Sigmoid colon (tissue), 7 donors: ENCODE measurements around the gene SLC39A11. TPM values are rescaled to one million over a fixed set of nuclear protein-coding genes. Genes with fewer than 3 reads are reported as not detected.
A peak's percentile ranks its signal among the peaks of the same experiment; 100 is the strongest.

Experiments
- DNase-seq: peaks from one replicate; pipeline ENCODE4 v3.0.0-alpha.2; 2019
- H3K27ac ChIP-seq, 4 donors: fragments of 200-600 bp; sonication (generic); one replicate each; pipeline ENCODE4 v1.5.1; 2016 to 2019; ENCODE audit warnings: mild to moderate bottlenecking in 1 of 4
- H3K27me3 ChIP-seq, 3 donors: fragments of 200-600 bp; sonication (generic); one replicate each; pipeline ENCODE4 v1.5.1; 2019; ENCODE audit warnings: mild to moderate bottlenecking in 1 of 3
- H3K36me3 ChIP-seq, 4 donors: fragments of 200-600 bp; sonication (generic); one replicate each; pipeline ENCODE4 v1.5.1; 2016 to 2019
- H3K4me1 ChIP-seq, 4 donors: fragments of 200-600 bp; sonication (generic); one replicate each; pipeline ENCODE4 v1.5.1; 2017 to 2019
- H3K4me3 ChIP-seq, 4 donors: fragments of 200-600 bp; sonication (generic); one replicate each; pipeline ENCODE4 v1.5.1; 2017 to 2019; ENCODE audit warnings: mild to moderate bottlenecking in 2 of 4, moderate library complexity in 1 of 4
- H3K9me3 ChIP-seq, 4 donors: fragments of 200-600 bp in 3 of 4; sonication (generic) in 3 of 4; one replicate each; pipeline versions ENCODE4 v1.5.1 to v1.6.1; 2013 to 2019
- EP300 ChIP-seq, 4 donors: sonication (generic); formaldehyde crosslinking; IDR thresholded peaks; one replicate each; pipeline ENCODE4 v1.6.1; 2017; ENCODE audit warnings: antibody characterized with exemption in 4 of 4
- POLR2A ChIP-seq, 2 donors: fragments of 450-650 bp; IDR thresholded peaks; one replicate each; pipeline ENCODE4 v1.6.1; 2016; ENCODE audit warnings: antibody characterized with exemption in 2 of 2, mild to moderate bottlenecking in 2 of 2, moderate library complexity in 2 of 2
- POLR2AphosphoS5 ChIP-seq, 4 donors: sonication (generic); formaldehyde crosslinking; IDR thresholded peaks; one replicate each; pipeline ENCODE4 v1.6.1; 2017; ENCODE audit warnings: antibody characterized with exemption in 4 of 4
- WGBS, 2 donors: extraction: QIAGEN DNeasy Blood & Tissue Kit; methylation state at CpG; one replicate each; pipeline ENCODE4 v1.1.7; 2013; 5-methylcytosine and 5-hydroxymethylcytosine counted together
- intact Hi-C: fragments of 100-400 bp; cut with DNase I; formaldehyde crosslinking; loops from one replicate; pipeline ENCODE4 v1.15.1; 2023
- polyA plus RNA-seq, 3 donors: library from polyadenylated mRNA; stranded (reverse); fragments of 200-250 nt; gene quantifications; one replicate each; pipeline ENCODE4 v1.2.3, GENCODE V29; 2013
- total RNA-seq, 4 donors: library from RNA; depleted of rRNA; stranded (reverse); fragments of >200 nt; gene quantifications; one replicate each; pipeline ENCODE4 v1.1.0, GENCODE V29; 2016
- TF ChIP-seq, protein P1 (sequence below), 4 experiments: fragments of 450-650 bp in 3 of 4; fragments of 200-600 bp in 1 of 4; IDR thresholded peaks; one replicate each; pipeline ENCODE4 v1.5.1; 2016 to 2019; ENCODE audit warnings: antibody characterized with exemption in 4 of 4, mild to moderate bottlenecking in 3 of 4, moderate library complexity in 2 of 4
- donor health status: healthy with polysubstance abuse.
- donor health status: Bipolar disorder and iron deficiency.
- donor health status: healthy.

SLC39A11 gene
- total and polyA plus RNA-seq, 7 donors, result 7.6 to 16.4 (median 8.4) TPM

DNA sequence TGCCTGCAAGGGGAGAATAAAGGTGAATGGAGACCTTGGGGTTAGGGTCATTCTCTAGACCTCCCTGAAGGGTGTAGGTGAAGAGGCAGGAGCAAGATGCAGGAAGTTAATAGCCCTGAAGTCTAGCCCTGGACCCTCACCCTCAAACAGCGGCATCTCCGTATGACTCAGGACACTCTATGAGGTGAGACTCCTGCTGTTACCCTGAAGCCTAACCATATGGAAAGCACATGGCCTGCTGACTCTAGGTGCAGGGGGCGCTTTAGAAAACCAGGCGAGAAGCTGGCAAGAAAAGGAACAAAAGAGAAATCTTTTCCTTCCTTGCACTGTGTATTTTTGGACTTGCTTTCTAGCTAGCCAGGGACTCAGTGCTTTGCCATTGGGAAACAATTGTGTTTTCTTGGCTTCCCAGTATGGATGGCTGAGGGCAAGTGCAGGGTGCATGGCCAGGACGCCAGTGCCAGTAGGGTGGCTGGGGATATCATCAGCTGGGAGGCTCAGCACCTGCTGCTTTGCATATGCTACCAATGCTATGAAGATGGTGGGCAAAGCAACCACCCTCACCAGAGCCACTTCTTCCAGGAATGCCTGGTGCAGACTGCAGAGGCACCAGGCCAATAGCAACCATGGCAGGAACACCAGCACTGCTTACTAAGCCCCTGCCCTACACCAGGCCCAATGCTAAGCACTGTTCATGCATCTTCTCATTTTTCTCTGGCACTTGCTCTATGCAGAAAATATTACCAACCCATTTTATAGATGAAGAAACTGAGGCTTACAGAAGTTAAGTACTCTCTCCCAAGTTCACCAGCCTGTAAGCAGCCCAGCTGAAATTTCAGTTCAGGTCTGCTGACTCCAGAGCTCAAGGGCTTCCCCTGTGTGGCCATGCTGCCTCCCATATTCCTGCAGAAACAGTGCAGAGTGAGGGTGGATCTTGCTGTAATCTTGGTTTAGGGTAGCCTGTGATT lies 425.1 kb downstream of the SLC39A11 start:
- intact Hi-C loops, result no loop called here
- Histone ChIP-seq H3K9me3 (no peaks in the 10 kb centered on the region), H3K27me3 (no peaks in the 10 kb centered on the region), H3K4me3 (no peak overlapping the region), H3K36me3 (no peaks in the 10 kb centered on the region), H3K4me1 (no peaks in the 10 kb centered on the region), H3K27ac (no peak overlapping the region)
- 94 to 97% methylated on average over 5 of the region's 5 CpGs for WGBS, 2 donors
- DNase-seq, result peak; percentile 7
- TF ChIP-seq, protein P1, sequence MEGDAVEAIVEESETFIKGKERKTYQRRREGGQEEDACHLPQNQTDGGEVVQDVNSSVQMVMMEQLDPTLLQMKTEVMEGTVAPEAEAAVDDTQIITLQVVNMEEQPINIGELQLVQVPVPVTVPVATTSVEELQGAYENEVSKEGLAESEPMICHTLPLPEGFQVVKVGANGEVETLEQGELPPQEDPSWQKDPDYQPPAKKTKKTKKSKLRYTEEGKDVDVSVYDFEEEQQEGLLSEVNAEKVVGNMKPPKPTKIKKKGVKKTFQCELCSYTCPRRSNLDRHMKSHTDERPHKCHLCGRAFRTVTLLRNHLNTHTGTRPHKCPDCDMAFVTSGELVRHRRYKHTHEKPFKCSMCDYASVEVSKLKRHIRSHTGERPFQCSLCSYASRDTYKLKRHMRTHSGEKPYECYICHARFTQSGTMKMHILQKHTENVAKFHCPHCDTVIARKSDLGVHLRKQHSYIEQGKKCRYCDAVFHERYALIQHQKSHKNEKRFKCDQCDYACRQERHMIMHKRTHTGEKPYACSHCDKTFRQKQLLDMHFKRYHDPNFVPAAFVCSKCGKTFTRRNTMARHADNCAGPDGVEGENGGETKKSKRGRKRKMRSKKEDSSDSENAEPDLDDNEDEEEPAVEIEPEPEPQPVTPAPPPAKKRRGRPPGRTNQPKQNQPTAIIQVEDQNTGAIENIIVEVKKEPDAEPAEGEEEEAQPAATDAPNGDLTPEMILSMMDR (IDR thresholded peaks at IDR 0.05), result no peak
- no peak for TF ChIP-seq POLR2AphosphoS5 (IDR thresholded peaks at IDR 0.05)
- no peak for TF ChIP-seq POLR2A (IDR thresholded peaks at IDR 0.05)
- no peak for TF ChIP-seq EP300 (IDR thresholded peaks at IDR 0.05)

DNA sequence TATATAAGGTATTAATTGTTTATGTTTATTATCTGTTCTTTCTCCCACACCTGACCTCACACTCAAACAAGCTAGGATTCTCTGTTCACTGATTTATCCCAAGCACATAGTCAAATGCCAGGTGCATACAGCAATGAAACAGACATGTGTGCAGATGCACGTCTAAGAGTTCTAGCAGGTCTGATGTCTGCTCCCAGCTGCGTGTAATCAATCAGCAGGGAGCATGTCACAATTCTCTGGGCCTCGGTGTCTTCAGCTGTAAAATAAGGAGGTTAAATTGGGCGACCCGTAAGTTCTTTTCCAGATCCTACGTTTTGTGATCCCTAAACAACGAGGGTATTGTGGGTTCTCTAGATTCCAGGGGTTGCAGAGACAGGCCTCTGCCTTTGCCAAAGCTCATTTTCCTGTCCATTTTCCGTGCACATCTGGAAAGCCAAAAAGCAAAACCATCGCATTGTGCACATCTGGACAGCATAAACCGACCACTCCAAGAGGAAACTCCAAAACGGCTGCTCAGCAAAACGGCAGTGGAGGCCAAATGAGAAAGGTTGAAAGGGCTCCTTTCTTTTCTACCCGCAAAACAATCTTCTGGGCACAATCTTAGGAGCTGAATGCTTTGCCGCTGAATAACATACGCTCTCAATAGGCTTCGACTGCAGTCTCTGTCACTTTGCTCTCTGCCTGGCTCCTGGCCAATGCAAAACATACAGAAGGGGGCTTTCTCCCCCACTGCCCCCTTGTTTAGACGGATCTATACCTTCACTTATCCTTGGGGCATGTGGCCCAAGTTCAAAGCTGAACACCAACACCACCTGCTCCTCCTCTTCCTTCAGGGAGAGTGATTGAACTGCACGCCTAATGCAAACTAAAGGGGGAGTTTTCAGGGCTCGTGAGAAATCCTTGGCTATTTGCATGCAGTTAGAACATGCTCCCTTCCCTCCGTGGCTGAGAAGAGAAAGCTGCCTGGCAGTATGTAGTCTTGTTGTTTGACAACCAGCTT lies 426.3 kb downstream of the SLC39A11 start:
- intact Hi-C loops, result no loop called here
- WGBS, 2 donors, result 74 to 77% methylated on average over 20 of the region's 20 CpGs
- Histone ChIP-seq H3K27ac (no peak overlapping the region), H3K36me3 (no peaks in the 10 kb centered on the region), H3K4me3 (no peak overlapping the region), H3K27me3 (no peaks in the 10 kb centered on the region), H3K4me1 (no peaks in the 10 kb centered on the region), H3K9me3 (no peaks in the 10 kb centered on the region)
- DNase-seq, result peak; percentile 34
- TF ChIP-seq POLR2AphosphoS5 (IDR thresholded peaks at IDR 0.05) (no peak), POLR2A (IDR thresholded peaks at IDR 0.05) (no peak), EP300 (IDR thresholded peaks at IDR 0.05) (no peak)
- TF ChIP-seq, protein P1 (IDR thresholded peaks at IDR 0.05), result no peak

DNA sequence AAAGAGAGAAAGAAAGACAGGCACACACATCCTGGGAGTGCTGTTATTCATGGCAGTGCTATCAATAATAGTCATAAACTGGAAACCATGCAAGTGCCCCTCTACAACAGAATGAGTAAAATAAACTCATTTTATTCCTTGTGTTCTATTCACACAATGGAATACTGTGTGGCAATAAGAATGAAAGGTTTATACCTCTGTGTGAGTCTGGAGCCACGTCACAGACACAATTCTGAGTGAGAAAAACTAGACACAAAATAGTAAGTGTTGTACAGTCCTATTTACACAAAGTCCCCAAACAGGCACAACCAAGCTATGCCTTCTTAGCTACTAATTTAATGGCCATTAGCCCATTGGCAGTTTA lies 429.7 kb downstream of the SLC39A11 start:
- Histone ChIP-seq H3K36me3 (no peaks in the 10 kb centered on the region), H3K4me1 (no peaks in the 10 kb centered on the region), H3K27ac (no peak overlapping the region), H3K27me3 (no peaks in the 10 kb centered on the region), H3K9me3 (no peaks in the 10 kb centered on the region), H3K4me3 (no peak overlapping the region)
- TF ChIP-seq POLR2A (IDR thresholded peaks at IDR 0.05), result no peak
- TF ChIP-seq POLR2AphosphoS5 (IDR thresholded peaks at IDR 0.05), result no peak
- TF ChIP-seq, protein P1 (IDR thresholded peaks at IDR 0.05), result no peak
- no peak for TF ChIP-seq EP300 (IDR thresholded peaks at IDR 0.05)
- intact Hi-C loops, result no loop called here
- peak; percentile 4 for DNase-seq
- 84 to 88% methylated on average over 1 of the region's 1 CpG for WGBS, 2 donors

DNA sequence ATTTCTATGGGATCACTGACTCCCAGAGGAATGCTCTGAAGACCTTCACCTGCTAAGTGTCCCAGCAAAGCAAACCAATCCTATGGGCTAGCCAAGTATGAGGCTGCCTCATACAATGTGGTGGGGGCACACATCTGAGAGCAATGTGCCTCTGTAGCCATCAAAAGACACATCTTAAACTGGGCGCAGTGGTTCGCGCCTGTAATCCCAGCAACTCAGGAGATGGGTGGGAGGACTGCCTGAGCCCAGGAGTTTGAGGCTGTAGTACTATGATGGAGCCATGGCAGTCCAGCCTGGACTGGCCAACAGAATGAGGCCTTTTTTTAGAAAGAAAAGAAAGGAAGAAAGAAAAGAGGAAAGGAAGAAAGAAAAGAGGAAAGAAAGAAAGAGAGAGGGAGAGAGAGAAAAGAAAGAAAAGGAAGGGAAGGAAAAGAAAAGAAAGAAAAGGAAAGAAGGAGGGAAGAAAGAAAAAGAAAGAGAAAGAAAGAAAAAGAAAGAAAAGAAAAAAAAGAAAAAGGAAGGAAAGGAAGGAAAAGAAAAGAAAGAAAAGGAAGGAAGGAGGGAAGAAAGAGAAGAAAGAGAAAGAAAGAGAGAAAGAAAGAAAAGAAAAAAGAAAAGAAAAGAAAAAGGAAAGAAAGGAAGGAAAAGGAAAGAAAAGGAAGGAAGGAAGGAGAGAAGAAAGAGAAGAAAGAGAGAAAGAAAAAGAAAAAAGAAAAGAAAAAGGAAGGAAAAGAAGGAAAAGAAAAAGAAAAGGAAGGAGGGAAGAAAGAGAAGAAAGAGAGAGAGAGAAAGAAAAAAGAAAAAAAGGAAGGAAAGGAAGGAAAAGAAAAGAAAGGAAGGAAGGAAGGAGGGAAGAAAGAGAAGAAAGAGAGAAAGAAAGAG lies 430.3 kb downstream of the SLC39A11 start:
- Histone ChIP-seq H3K4me1 (no peaks in the 10 kb centered on the region), H3K27ac (no peak overlapping the region), H3K9me3 (no peaks in the 10 kb centered on the region), H3K4me3 (no peak overlapping the region), H3K36me3 (no peaks in the 10 kb centered on the region), H3K27me3 (no peaks in the 10 kb centered on the region)
- no peak for TF ChIP-seq POLR2A (IDR thresholded peaks at IDR 0.05)
- TF ChIP-seq, protein P1 (IDR thresholded peaks at IDR 0.05), result no peak
- TF ChIP-seq POLR2AphosphoS5 (IDR thresholded peaks at IDR 0.05), result no peak
- TF ChIP-seq EP300 (IDR thresholded peaks at IDR 0.05), result no peak
- DNase-seq, result no peak
- WGBS, 2 donors, result 79 to 96% methylated on average over 3 of the region's 3 CpGs
- intact Hi-C loops, result no loop called here
